ENCODE data around the gene NUTM2G.
"Not testable (repeated sequence)": the region's sequence is repeated elsewhere in the genome, so short reads cannot be mapped to it uniquely, and the experiment has no call there.

- TF ChIP-seq, protein P1, sequence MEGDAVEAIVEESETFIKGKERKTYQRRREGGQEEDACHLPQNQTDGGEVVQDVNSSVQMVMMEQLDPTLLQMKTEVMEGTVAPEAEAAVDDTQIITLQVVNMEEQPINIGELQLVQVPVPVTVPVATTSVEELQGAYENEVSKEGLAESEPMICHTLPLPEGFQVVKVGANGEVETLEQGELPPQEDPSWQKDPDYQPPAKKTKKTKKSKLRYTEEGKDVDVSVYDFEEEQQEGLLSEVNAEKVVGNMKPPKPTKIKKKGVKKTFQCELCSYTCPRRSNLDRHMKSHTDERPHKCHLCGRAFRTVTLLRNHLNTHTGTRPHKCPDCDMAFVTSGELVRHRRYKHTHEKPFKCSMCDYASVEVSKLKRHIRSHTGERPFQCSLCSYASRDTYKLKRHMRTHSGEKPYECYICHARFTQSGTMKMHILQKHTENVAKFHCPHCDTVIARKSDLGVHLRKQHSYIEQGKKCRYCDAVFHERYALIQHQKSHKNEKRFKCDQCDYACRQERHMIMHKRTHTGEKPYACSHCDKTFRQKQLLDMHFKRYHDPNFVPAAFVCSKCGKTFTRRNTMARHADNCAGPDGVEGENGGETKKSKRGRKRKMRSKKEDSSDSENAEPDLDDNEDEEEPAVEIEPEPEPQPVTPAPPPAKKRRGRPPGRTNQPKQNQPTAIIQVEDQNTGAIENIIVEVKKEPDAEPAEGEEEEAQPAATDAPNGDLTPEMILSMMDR (conservative IDR thresholded peaks at IDR 0.05; ENCODE audit: low read depth, low read length), result not testable (repeated sequence)
- not testable (repeated sequence) for TF ChIP-seq EZH2phosphoT487 (IDR thresholded peaks at IDR 0.05; ENCODE audit: borderline replicate concordance, low read length)
These were observed 55.0 kb downstream of the NUTM2G start for GRCh38 chr9:96983496-96984122.

All from PC-3 (cell line).